ENCODE data around the gene RMND5B. TPM values are rescaled to one million over a fixed set of nuclear protein-coding genes. Genes with fewer than 3 reads are reported as not detected.
A peak's percentile ranks its signal among the peaks of the same experiment; 100 is the strongest.
"Not testable (repeated sequence)": the region's sequence is repeated elsewhere in the genome, so short reads cannot be mapped to it uniquely, and the experiment has no call there.

Gene RMND5B
- total RNA-seq, 6 experiments from 2014 or later = 14.4 to 23.5 (median 20.9) TPM

DNA sequence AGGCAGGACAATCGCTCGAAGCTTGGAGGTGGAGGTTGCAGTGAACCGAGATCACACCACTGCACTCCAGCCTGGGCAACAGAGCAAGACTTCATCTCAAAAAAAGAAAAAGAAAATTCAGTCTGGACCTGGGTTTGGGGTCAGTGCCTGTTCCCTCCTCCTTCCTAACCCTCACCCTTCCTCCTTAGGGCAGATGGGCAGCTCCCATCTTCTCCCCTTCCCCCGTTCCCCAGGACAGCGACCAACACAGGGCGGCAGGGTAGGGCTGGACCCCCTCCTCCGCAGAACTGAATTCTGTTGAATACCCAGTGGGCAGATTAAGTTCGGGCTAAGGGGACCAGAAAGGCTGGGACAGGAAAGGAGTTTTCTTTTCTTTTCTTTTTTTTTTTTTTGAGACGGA, 1.5 kb upstream of the RMND5B start:
- no peak for DNase-seq
- Histone ChIP-seq H3K4me1 (peaks cover 0 to 9% (median 4%) of the 10 kb centered on the region in 4 donors), H3K4me3 (no peak overlapping the region), H3K36me3 (no peaks in the 10 kb centered on the region), H3K9me3 (no peaks in the 10 kb centered on the region), H3K27me3 (no peaks in the 10 kb centered on the region), H3K27ac (no peak overlapping the region)
- no peak for TF ChIP-seq CTCF (IDR thresholded peaks at IDR 0.05)
- TF ChIP-seq POLR2A (IDR thresholded peaks at IDR 0.05) = no peak
- ATAC-seq = no peak
- intact Hi-C loops (cut with DNase I) = no loop called here
- 80% methylated on average over 1 of the region's 9 CpGs for WGBS (ENCODE audit: insufficient coverage, low coverage, low lambda C conversion rate, missing lambda C conversion rate)

GRCh38 chr5:178130234-178130575, 609 bp upstream of the RMND5B start:
- Histone ChIP-seq H3K4me3 (peak overlapping the region; percentile 94 to 97 (median 96)), H3K27ac (peak overlapping the region; percentile 77 to 85 (median 85))
- DNase-seq; H3K4me1 ChIP-seq; H3K27me3 ChIP-seq; ATAC-seq; intact Hi-C loops (cut with DNase I); H3K36me3 ChIP-seq; H3K9me3 ChIP-seq: not testable (repeated sequence)
- WGBS (ENCODE audit: insufficient coverage, low coverage, low lambda C conversion rate, missing lambda C conversion rate) = 28% methylated on average over 11 of the region's 11 CpGs

DNA sequence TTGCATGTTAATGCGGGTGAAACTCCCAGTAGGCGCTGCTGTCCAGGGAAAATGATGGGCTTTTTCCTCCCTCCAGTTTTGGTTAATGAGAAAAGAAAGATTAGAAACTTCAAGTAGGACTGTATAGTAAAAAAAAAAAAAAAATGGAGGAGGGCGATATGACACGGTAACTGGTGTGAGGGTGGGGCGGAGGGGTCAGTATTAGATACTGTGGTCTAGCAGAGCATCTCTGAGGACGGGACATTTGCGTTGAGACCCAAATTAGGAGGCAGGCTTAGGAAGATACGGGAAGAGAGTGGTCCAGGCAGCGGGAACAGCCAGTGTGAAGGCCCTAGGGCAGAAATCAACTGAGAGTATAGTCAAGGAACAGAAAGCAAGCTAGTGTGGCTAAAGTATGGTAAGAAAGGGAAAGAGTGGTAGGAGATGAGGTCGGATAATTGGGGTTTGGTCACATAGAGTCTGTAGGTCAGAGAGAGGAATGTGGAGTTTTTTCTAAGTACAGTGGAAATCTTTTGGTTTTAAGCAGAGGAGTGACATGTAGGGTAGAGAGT, 707 bp downstream of the RMND5B start:
- 14% methylated on average over 10 of the region's 10 CpGs for WGBS (ENCODE audit: insufficient coverage, low coverage, low lambda C conversion rate, missing lambda C conversion rate)
- ATAC-seq (no peak), DNase-seq (no peak)
- TF ChIP-seq CTCF (IDR thresholded peaks at IDR 0.05) (no peak), POLR2A (IDR thresholded peaks at IDR 0.05) (no peak)
- intact Hi-C loops (cut with DNase I) = no loop called here
- Histone ChIP-seq H3K4me3 (peak overlapping the region; percentile 94 to 97 (median 96)), H3K4me1 (peaks cover 0 to 9% (median 4%) of the 10 kb centered on the region in 4 donors), H3K27ac (peak overlapping the region in 2 of 3 donors; percentile 85), H3K36me3 (peaks cover 0 to 3% (median 0%) of the 10 kb centered on the region in 4 donors), H3K9me3 (no peaks in the 10 kb centered on the region), H3K27me3 (no peaks in the 10 kb centered on the region)

DNA sequence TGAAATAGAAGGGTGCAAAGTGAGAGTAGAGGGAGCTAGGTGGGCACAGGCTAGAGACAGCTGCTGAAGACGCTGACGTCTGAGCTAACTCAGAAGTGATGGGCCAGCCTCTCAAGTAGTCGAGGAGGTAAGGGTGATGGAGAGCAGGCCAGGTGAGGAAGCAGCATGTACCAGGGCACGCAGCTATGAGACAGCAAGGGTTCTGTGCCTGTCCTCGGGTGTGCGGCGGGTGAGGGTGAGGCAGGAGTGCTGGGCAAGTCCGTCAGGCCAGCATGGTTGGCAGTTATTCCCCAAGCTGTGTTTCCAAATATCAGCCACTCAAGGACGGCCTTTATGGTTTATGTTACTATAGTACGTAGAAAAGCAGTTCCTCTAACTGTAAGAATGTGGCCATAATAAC, 6.2 kb downstream of the RMND5B start:
- intact Hi-C loops (cut with DNase I) = no loop called here

More for the DNA sequence above, 6.2 kb downstream of the RMND5B start:
- Histone ChIP-seq H3K9me3 (no peaks in the 10 kb centered on the region), H3K27ac (no peak overlapping the region), H3K36me3 (peaks cover 0 to 10% (median 6%) of the 10 kb centered on the region in 4 donors), H3K4me1 (peaks cover 0 to 3% (median 1%) of the 10 kb centered on the region in 4 donors), H3K27me3 (no peaks in the 10 kb centered on the region), H3K4me3 (no peak overlapping the region)
- 64% methylated on average over 2 of the region's 10 CpGs for whole genome bisulfite sequencing (ENCODE audit: insufficient coverage, low coverage, low lambda C conversion rate, missing lambda C conversion rate)
- TF ChIP-seq CTCF (IDR thresholded peaks at IDR 0.05) (no peak), POLR2A (IDR thresholded peaks at IDR 0.05) (no peak)
- ATAC-seq = no peak
- DNase-seq = peak in 1 of 3 donors; percentile 22

Data from right lobe of liver (tissue), 6 donors.